ENCODE data around the gene MEFV.

DNA sequence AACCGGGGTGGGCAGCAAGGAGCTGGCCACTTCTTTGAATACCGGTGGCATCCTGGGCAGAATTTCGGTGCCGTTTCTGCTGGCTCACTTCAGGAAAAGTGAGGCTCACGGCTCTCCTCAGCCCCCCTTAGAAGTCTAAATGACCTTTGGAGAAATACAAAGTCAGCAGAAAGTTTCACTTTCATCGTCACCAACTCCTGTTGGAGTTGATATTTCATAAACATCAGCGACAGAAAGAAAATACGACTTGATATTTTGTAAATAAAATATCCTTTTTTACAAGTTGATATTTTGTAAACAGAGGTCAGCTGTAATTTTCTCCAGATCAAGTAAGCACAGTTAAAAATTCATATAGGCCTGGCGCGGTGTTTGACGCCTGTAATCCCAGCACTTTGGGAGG, 49.6 kb upstream of the MEFV start:
- no peak for TF ChIP-seq POLR2AphosphoS5 (IDR thresholded peaks at IDR 0.05; ENCODE audit: borderline replicate concordance, low read depth, low read length)
- TF ChIP-seq EZH2 (IDR thresholded peaks at IDR 0.05): no peak
- TF ChIP-seq FOXP2 (optimal IDR thresholded peaks at IDR 0.05; ENCODE audit: control extremely low read depth, extremely low read length, insufficient read depth): no peak

All from SK-N-MC (cell line).